Activated CD4-positive, alpha-beta memory T cell treated with anti-CD3 and anti-CD28 coated beads for 36 hours (primary cell): ENCODE measurements around the gene CHD5. TPM values are rescaled to one million over a fixed set of nuclear protein-coding genes. Genes with fewer than 3 reads are reported as not detected.

Experiments used
- CTCF ChIA-PET: fragments of 350-600 bp; sonication (Branson Sonifier 250); formaldehyde crosslinking; loops from one replicate; lab custom pipeline; 2021; ENCODE audit warnings: antibody characterized with exemption, inconsistent platforms; lab: Charles Lee
- POLR2A ChIA-PET: fragments of 350-600 bp; sonication (Branson Sonifier 250); formaldehyde crosslinking; loops from one replicate; lab custom pipeline; 2021; ENCODE audit warnings: antibody characterized with exemption; lab: Charles Lee
- DNase-seq: peaks from one replicate; pipeline ENCODE4 v3.0.0-alpha.2; 2020
- H3K27ac Mint-ChIP-seq: one replicate; pipeline ENCODE4 v1.8.0; 2021; ENCODE audit warnings: mixed read lengths
- H3K27me3 Mint-ChIP-seq: one replicate; pipeline ENCODE4 v1.8.0; 2021; ENCODE audit warnings: mixed read lengths
- H3K36me3 Mint-ChIP-seq: one replicate; pipeline ENCODE4 v1.8.0; 2021; ENCODE audit warnings: mixed read lengths
- H3K4me1 Mint-ChIP-seq: one replicate; pipeline ENCODE4 v1.8.0; 2021; ENCODE audit warnings: low read depth, mixed read lengths
- H3K4me3 Mint-ChIP-seq: one replicate; pipeline ENCODE4 v1.8.0; 2021; ENCODE audit warnings: mild to moderate bottlenecking, mixed read lengths
- H3K9me3 Mint-ChIP-seq: one replicate; pipeline ENCODE4 v1.8.0; 2021; ENCODE audit warnings: mixed read lengths
- intact Hi-C: fragments of 100-400 bp; cut with micrococcal nuclease; formaldehyde crosslinking; loops from one replicate; pipeline ENCODE4 v1.15.1; 2023
- total RNA-seq, 2 experiments: library from RNA; stranded (reverse); gene quantifications; one replicate each; pipeline ENCODE4 v1.2.3, GENCODE V29; 2021

The CHD5 gene
- total RNA-seq, 2 experiments from 2014 or later, result 0.38 to 0.51 TPM

- H3K4me3 Mint-ChIP-seq, result no peak overlapping the region
- CTCF ChIA-PET, result no interaction called here
- no peak overlapping the region for H3K27ac Mint-ChIP-seq
These were observed 104.4 kb downstream of the CHD5 start for GRCh38 chr1:6075748-6076147.

GRCh38 chr1:6074192-6074901 is 105.8 kb downstream of the CHD5 start:
- no peak overlapping the region for H3K4me3 Mint-ChIP-seq
- POLR2A ChIA-PET, result interaction anchor here (0.6 to 1.0 kb wide), 2 partner anchors 12 to 48 kb away, joined by 4 read pairs; no protein-coding TSS in a partner anchor
- no peaks in the 10 kb centered on the region for H3K27me3 Mint-ChIP-seq
- intact Hi-C loops, result no loop called here
- DNase-seq, result no peak
- peaks cover 39% of the 10 kb centered on the region for H3K36me3 Mint-ChIP-seq
- no peaks in the 10 kb centered on the region for H3K9me3 Mint-ChIP-seq
- CTCF ChIA-PET, result no interaction called here
- no peaks in the 10 kb centered on the region for H3K4me1 Mint-ChIP-seq
- no peak overlapping the region for H3K27ac Mint-ChIP-seq

More at GRCh38 chr1:6075748-6076147, 104.4 kb downstream of the CHD5 start:
- Mint-ChIP-seq H3K9me3 (no peaks in the 10 kb centered on the region), H3K36me3 (peaks cover 45% of the 10 kb centered on the region), H3K4me1 (no peaks in the 10 kb centered on the region), H3K27me3 (no peaks in the 10 kb centered on the region)
- POLR2A ChIA-PET, result no interaction called here
- intact Hi-C loops, result no loop called here
- no peak for DNase-seq

GRCh38 chr1:6073480-6074053 is 106.6 kb downstream of the CHD5 start:
- no peak overlapping the region for H3K4me3 Mint-ChIP-seq
- ChIA-PET CTCF (no interaction called here), POLR2A (no interaction called here)
- peaks cover 37% of the 10 kb centered on the region for H3K36me3 Mint-ChIP-seq
- intact Hi-C loops, result no loop called here
- DNase-seq, result no peak
- H3K27me3 Mint-ChIP-seq, result no peaks in the 10 kb centered on the region
- no peaks in the 10 kb centered on the region for H3K9me3 Mint-ChIP-seq
- no peak overlapping the region for H3K27ac Mint-ChIP-seq
- no peaks in the 10 kb centered on the region for H3K4me1 Mint-ChIP-seq

GRCh38 chr1:6072774-6073479 is 107.2 kb downstream of the CHD5 start:
- no peaks in the 10 kb centered on the region for H3K27me3 Mint-ChIP-seq
- DNase-seq, result no peak
- no peaks in the 10 kb centered on the region for H3K9me3 Mint-ChIP-seq

GRCh38 chr1:6071219-6071618 is 108.9 kb downstream of the CHD5 start:
- Mint-ChIP-seq H3K4me3 (no peak overlapping the region), H3K9me3 (no peaks in the 10 kb centered on the region), H3K27me3 (no peaks in the 10 kb centered on the region), H3K4me1 (no peaks in the 10 kb centered on the region), H3K36me3 (peaks cover 27% of the 10 kb centered on the region), H3K27ac (no peak overlapping the region)
- CTCF ChIA-PET, result no interaction called here
- no peak for DNase-seq
- POLR2A ChIA-PET, result interaction anchor here (1.0 kb wide), 1 partner anchor 10 kb away, joined by 3 read pairs; no protein-coding TSS in a partner anchor
- intact Hi-C loops, result no loop called here

More at GRCh38 chr1:6072774-6073479, 107.2 kb downstream of the CHD5 start:
- ChIA-PET CTCF (no interaction called here), POLR2A (no interaction called here)
- no peak overlapping the region for H3K4me3 Mint-ChIP-seq
- H3K36me3 Mint-ChIP-seq, result peaks cover 31% of the 10 kb centered on the region
- H3K4me1 Mint-ChIP-seq, result no peaks in the 10 kb centered on the region
- intact Hi-C loops, result no loop called here
- no peak overlapping the region for H3K27ac Mint-ChIP-seq

- CTCF ChIA-PET, result no interaction called here
- intact Hi-C loops, result no loop called here
- H3K4me3 Mint-ChIP-seq, result no peak overlapping the region
- H3K27ac Mint-ChIP-seq, result no peak overlapping the region
- DNase-seq, result no peak
- no peaks in the 10 kb centered on the region for H3K9me3 Mint-ChIP-seq
- H3K4me1 Mint-ChIP-seq, result no peaks in the 10 kb centered on the region
- H3K36me3 Mint-ChIP-seq, result peaks cover 23% of the 10 kb centered on the region
- POLR2A ChIA-PET, result interaction anchor here (1.0 kb wide), 1 partner anchor 10 kb away, joined by 3 read pairs; no protein-coding TSS in a partner anchor
- no peaks in the 10 kb centered on the region for H3K27me3 Mint-ChIP-seq
These were observed 109.6 kb downstream of the CHD5 start for GRCh38 chr1:6070450-6070974.

GRCh38 chr1:6069573-6069972 is 110.5 kb downstream of the CHD5 start:
- intact Hi-C loops, result no loop called here
- H3K27ac Mint-ChIP-seq, result no peak overlapping the region
- DNase-seq, result no peak
- CTCF ChIA-PET, result no interaction called here
- H3K4me3 Mint-ChIP-seq, result no peak overlapping the region
- peaks cover 19% of the 10 kb centered on the region for H3K36me3 Mint-ChIP-seq
- POLR2A ChIA-PET, result no interaction called here
- H3K9me3 Mint-ChIP-seq, result no peaks in the 10 kb centered on the region
- H3K27me3 Mint-ChIP-seq, result no peaks in the 10 kb centered on the region
- H3K4me1 Mint-ChIP-seq, result no peaks in the 10 kb centered on the region

GRCh38 chr1:6068932-6069331 is 111.2 kb downstream of the CHD5 start:
- intact Hi-C loops, result no loop called here
- Mint-ChIP-seq H3K27ac (no peak overlapping the region), H3K9me3 (no peaks in the 10 kb centered on the region), H3K27me3 (no peaks in the 10 kb centered on the region), H3K4me3 (no peak overlapping the region), H3K36me3 (peaks cover 17% of the 10 kb centered on the region), H3K4me1 (no peaks in the 10 kb centered on the region)
- ChIA-PET POLR2A (no interaction called here), CTCF (no interaction called here)
- no peak for DNase-seq

GRCh38 chr1:6068073-6068472 is 112.0 kb downstream of the CHD5 start:
- intact Hi-C loops, result no loop called here
- no peak overlapping the region for H3K4me3 Mint-ChIP-seq
- H3K27me3 Mint-ChIP-seq, result no peaks in the 10 kb centered on the region
- H3K9me3 Mint-ChIP-seq, result no peaks in the 10 kb centered on the region
- CTCF ChIA-PET, result no interaction called here
- no peak for DNase-seq
- POLR2A ChIA-PET, result no interaction called here
- H3K36me3 Mint-ChIP-seq, result peaks cover 10% of the 10 kb centered on the region
- no peak overlapping the region for H3K27ac Mint-ChIP-seq
- no peaks in the 10 kb centered on the region for H3K4me1 Mint-ChIP-seq

GRCh38 chr1:6066680-6067079 is 113.4 kb downstream of the CHD5 start:
- DNase-seq, result no peak
- H3K36me3 Mint-ChIP-seq, result peaks cover 7% of the 10 kb centered on the region
- H3K27me3 Mint-ChIP-seq, result no peaks in the 10 kb centered on the region
- no peak overlapping the region for H3K4me3 Mint-ChIP-seq
- no peaks in the 10 kb centered on the region for H3K4me1 Mint-ChIP-seq
- no peak overlapping the region for H3K27ac Mint-ChIP-seq
- intact Hi-C loops, result no loop called here
- no peaks in the 10 kb centered on the region for H3K9me3 Mint-ChIP-seq
- CTCF ChIA-PET, result no interaction called here
- POLR2A ChIA-PET, result no interaction called here

- H3K4me1 Mint-ChIP-seq, result no peaks in the 10 kb centered on the region
- H3K27me3 Mint-ChIP-seq, result no peaks in the 10 kb centered on the region
- CTCF ChIA-PET, result no interaction called here
- H3K4me3 Mint-ChIP-seq, result no peak overlapping the region
- no peaks in the 10 kb centered on the region for H3K9me3 Mint-ChIP-seq
- peaks cover 7% of the 10 kb centered on the region for H3K36me3 Mint-ChIP-seq
- POLR2A ChIA-PET, result no interaction called here
- DNase-seq, result no peak
- no peak overlapping the region for H3K27ac Mint-ChIP-seq
- intact Hi-C loops, result no loop called here
These were observed 114.8 kb downstream of the CHD5 start for GRCh38 chr1:6065093-6065858.
